ENCODE measurements around the gene TBK1. TPM values are rescaled to one million over a fixed set of nuclear protein-coding genes. Genes with fewer than 3 reads are reported as not detected.

Gene TBK1
- total RNA-seq = 38.7 TPM

DNA sequence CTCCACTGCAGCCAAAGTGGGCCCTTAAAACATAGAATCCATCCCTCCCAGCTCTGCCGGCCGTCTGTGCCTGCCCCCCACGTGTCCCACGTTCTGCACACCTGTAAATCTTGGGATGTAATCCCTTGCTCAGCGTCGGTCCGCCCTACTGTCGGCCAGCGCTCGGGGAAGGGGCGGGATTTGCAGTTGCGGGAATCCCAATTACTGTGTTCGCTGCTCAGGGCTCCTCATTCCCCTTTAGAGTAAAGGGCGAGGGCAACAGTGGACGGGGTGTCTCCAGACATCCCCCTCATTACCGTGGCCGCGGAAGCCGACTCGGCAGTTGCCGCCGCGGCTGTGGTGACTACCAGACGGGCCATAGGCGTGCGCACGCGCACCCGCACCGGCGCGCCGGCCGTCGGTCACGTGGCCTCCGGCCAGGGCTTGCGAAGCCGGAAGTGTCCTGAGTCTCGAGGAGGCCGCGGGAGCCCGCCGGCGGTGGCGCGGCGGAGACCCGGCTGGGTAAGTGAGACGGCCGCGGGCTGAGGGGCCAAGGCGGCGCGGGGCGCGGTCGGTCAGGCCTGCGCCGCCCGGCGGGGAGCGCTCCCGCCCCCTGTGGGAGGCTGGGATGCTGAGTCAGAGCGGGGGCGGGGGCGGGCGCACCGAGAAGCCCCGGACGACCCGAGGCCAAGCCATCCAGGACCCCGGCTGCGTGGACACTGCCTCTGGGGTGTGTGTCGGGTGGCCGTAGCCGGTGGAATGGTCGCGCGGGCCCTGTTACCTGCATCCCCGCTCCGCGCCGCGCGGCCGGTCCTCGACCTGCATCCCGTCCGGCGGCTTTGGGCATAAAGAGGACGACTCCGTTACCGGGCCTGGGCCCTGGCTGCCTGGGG is at the start of gene TBK1:
TSS of gene TBK1 (plus strand) at position 434 of the 872 bp plus-strand sequence. CDS start 3,751 bp downstream, outside the sequence.
- FAIRE-seq = no peak
- DNase-seq (ENCODE audit: low spot score in 2 of 2) = peak; percentile 84 to 89

GRCh38 chr12:64402181-64402580 is 49.7 kb upstream of the TBK1 start:
- FAIRE-seq = no peak

DNA sequence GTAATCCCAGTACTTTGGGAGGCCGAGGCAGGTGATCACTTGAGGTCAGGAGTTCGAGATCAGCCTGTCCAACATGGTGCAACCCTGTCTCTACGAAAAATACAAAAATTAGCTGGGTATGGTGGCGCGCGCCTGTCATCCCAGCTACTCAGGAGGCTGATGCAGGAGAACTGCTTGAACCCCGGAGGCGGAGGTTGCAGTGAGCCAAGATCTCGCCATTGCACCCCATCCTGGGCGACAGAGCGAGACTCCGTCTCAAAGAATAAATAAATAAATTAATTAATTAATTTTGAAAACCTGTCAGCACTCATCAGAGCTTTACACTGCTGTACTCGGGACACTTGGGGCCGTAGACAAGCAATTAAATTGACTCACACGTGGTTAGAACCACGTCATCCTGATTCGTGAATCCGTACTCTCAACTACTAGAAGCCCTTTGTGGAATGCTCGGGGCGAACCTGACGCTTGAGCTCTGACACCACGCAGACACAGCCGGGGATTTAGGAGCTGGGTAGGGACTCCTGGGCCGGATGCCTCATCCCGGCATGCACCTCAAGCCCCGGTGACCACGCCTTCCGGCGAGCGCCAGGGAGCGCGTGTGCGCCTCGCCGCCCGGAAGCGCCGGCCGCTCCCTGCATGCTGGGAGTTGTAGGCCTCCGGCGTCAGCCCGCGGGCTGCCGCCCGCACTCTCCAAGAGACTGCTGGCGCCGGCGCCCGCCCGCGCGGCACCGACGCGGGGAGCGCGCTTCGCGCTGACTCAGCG is 48.0 kb upstream of the TBK1 start, which contains the start of gene XPOT:
TSS of gene XPOT (plus strand) at position 686 of the 763 bp plus-strand sequence. CDS start 5,644 bp downstream, outside the sequence.
- FAIRE-seq (no peak), DNase-seq (ENCODE audit: low spot score in 2 of 2) (peak; percentile 91 to 92)

More at GRCh38 chr12:64402181-64402580, 49.7 kb upstream of the TBK1 start:
- no peak for DNase-seq (ENCODE audit: low spot score in 2 of 2)

DNA sequence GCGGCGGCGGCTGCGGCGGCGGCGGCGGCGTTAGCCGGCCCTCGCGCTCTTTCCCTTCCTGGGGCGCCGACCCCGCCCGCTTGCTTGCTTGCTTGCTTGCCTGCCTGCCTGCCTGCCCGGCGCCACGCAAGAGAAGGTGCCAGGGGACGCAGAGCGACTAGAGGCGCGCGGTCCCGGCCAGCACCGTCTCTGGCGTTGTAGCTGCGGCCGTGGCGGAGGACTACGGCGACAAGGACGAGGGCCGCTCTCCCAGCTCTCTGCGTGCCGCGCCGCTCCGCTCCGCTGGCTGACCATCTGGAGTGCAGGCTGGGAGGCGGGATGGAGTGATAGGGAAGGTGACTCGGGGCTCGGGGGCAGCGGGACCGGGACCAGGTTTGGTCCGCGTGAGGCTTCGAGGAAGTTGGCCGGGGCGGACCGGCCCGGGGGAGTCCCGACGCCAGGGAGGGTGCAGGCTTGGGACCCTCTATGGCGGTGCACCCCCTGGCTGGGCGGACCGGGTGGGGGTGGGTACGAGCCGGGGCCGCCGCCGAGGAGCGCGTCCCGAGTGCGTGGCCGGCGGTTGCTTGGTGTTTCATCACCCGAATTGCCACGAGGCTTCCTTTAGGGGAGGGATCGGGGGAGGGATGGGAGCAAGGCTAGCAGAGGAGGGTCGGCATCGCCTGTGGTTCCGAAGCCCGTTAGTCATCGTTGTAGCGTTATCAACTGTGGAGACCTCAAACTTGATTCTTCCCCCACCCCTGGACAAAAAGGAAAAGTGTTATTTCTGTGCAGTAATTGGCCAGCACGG is 47.3 kb upstream of the TBK1 start:
- FAIRE-seq (no peak), DNase-seq (ENCODE audit: low spot score in 2 of 2) (peak; percentile 41 to 47)

DNA sequence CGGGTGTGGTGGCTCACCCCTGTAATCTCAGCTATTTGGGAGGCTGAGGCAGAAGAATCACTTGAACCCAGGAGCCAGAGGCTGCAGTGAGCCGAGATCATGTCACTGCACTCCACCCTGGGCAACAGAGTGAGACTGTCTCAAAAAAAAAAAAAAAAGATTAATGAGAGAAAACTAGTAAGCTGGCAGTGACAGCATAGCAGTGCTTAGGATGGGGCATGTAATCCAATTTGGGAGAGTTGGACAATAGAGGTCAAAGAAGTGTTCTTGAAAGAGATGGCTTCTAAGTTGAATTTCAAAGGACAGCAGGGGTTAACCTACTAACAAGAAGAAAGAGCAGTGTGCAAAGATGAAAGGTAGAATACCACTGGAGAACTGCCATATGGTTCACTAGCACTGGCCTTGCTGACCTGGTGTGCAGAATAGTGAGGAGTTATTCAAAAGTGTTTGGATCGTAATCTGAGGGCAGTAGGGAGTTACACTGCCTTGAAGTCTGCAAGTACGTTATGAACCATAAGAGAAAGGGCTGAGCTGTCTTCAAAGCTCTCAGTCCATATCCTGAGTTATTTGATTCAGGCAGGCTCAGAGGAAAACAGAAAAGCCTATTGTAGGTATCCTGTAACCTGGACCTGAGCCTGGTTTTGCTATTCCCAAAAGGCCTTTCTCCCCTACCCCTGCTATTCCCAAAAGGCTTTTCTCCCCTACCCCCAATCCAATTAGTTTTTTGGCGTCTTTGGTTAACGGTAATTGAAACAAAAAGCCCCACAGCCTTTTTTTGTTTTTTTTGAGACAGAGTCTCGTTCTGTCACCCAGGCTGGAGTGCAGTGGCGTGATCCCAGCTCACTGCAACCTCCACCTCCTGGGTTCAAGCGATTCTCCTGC is 44.3 kb upstream of the TBK1 start:
- no peak for FAIRE-seq
- DNase-seq (ENCODE audit: low spot score in 2 of 2) = no peak

DNA sequence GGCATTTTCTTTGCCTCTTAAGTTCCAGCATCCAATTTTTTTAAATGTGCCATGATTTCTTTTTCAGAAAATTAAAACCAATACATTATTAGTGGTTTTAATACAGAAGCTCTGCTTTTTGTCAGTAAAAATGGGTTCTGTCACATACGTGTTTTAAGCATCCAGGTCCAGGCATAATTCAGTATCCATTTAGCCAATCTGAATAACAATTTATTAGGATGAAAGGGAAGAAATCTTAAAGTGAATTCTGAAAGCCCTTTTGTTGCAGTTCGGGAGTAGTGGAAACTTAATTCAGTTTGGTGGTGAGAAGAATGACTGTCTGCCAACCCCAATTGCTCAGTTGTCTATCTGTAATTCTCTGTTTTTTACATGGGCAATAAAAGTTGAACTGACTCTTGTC is 40.5 kb upstream of the TBK1 start:
- no peak for FAIRE-seq

DNA sequence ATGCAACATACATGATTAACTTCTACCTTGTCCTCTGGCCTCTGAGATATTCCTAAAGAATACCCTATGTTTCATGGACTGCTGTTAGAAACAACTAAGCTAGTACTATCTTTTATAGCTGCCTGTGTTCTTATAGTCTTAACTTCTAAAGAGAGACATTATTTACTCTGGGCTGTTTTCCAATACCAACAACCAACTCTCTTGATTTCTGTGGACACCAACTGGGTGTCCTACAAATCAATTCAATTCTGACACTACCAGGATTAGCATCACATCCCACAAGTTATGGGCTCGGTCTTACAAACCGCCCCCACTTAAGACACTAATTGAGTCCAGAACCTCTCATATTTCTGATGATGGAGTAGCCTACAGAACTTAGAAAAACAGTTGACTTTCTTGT is 39.5 kb upstream of the TBK1 start:
- DNase-seq (ENCODE audit: low spot score in 2 of 2) = no peak
- FAIRE-seq = no peak

More for the DNA sequence above, 40.5 kb upstream of the TBK1 start:
- DNase-seq (ENCODE audit: low spot score in 2 of 2) = no peak

- no peak for FAIRE-seq
- DNase-seq (ENCODE audit: low spot score in 2 of 2) = no peak
Observed at GRCh38 chr12:64413884-64414283, 38.0 kb upstream of the TBK1 start.

DNA sequence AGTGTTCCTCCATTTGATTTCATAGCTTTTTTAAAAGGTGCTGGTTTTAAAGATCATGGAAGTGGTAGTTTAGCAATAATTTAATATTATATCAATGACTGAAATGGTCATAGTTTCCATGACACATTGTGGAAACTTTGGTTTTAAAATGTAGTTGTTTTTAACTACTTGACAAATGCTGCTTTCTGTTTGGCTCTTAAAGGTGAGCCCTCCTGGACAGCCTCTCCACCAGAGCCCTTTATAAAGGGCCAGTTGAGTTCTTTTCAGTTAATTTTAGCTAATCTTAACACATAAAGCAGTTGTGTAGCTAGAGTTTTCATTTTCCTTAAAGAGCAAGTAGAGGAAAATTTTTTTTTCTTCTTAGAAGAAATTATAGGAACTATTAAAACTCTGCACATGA is 33.7 kb upstream of the TBK1 start:
- DNase-seq (ENCODE audit: low spot score in 2 of 2) (no peak), FAIRE-seq (no peak)

GRCh38 chr12:64419696-64420095 is 32.2 kb upstream of the TBK1 start:
- no peak for DNase-seq (ENCODE audit: low spot score in 2 of 2)
- no peak for FAIRE-seq

- FAIRE-seq = no peak
- no peak for DNase-seq (ENCODE audit: low spot score in 2 of 2)
Observed at GRCh38 chr12:64427988-64428387, 23.9 kb upstream of the TBK1 start.

DNA sequence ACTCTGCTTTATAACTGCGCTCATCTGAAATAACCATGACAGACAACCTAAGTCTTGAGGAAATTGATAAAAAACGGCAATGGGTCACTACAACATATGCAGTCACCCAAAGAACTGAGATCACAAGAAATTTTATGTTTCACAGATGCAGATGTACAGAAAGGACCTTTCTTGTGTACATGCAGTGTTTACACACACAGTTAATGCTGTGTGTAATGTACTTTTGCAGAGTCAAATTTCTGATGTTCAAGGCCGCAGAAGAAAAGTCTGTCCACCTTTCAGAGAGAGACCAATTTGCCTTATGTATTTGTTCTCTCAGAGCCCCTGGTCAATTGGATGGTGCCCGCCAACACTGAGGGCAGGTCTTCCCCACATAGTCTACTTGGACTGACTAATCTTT is 23.0 kb upstream of the TBK1 start:
- FAIRE-seq (no peak), DNase-seq (ENCODE audit: low spot score in 2 of 2) (no peak)

- FAIRE-seq (no peak), DNase-seq (ENCODE audit: low spot score in 2 of 2) (no peak)
Observed at GRCh38 chr12:64430886-64431285, 21.0 kb upstream of the TBK1 start.

DNA sequence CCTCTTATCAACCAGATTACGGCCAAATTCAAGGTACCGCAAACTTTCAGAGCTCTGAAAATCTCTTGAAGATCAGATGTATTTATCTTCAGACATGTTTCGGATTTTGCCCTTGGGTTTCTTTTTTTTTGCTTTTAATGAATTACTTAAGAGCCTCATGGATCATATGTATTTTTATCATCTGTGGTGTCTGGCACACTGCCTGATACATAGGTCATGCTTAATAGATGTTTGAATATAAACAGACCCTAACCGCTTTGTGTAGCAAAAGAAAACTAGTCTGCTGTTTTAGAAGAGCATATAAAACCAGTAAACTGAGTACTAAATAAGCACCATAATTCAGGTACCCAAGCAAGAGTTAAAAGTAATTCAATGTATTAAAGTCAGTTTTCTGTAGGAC is 20.1 kb upstream of the TBK1 start:
- FAIRE-seq = no peak
- DNase-seq (ENCODE audit: low spot score in 2 of 2) = no peak

- no peak for FAIRE-seq
- DNase-seq (ENCODE audit: low spot score in 2 of 2) = no peak
Observed at GRCh38 chr12:64433915-64434314, 18.0 kb upstream of the TBK1 start.

- DNase-seq (ENCODE audit: low spot score in 2 of 2) = no peak
- FAIRE-seq = no peak
Observed at GRCh38 chr12:64440100-64440499, 11.8 kb upstream of the TBK1 start.

DNA sequence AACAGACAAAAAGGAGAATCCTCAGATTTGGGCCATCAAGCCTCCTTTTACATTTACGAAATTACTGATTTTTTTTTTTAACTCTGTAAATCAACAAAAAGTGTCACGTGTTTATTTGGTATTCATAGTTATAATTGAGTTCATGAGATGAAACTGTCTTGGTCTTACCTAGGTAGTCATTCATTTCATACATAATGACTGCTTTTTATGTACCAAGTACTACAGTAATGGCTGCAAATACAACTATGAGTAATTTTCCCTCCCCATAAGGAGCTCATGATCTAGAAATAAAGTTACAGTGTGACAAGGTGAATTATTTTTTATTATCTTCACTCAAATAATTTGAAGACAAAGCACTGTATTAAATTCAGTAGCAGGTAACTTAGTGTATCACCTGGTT is 6.4 kb upstream of the TBK1 start:
- FAIRE-seq (no peak), DNase-seq (ENCODE audit: low spot score in 2 of 2) (no peak)

GRCh38 chr12:64446295-64446694 is 5.6 kb upstream of the TBK1 start:
- FAIRE-seq = no peak
- no peak for DNase-seq (ENCODE audit: low spot score in 2 of 2)

DNA sequence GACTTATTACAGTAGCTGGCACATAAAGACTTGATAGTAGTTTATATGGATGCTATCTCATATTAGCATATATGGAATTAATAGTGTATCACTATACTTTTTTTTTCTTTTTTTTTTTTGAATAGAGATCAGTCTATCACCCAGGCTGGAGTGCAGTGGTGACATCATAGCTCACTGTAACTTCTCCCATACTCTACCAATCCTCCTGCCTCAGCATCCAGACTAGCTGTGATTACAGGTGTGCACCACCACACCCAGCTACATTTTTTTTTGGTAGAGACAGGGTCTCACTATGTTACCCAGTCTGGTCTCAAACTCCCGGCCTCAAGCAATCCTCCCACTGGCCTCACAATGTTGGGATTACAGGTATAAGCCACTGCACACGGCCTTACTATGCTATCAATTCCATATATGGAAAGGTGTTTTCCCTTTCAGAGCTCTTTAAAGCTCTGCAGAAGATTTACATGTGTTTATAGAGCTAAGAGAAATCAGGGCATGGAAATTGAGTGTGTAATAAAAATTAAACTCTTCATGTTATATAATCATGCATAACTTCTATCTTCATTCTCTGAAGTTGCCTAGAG is 1.8 kb upstream of the TBK1 start:
- no peak for FAIRE-seq
- DNase-seq (ENCODE audit: low spot score in 2 of 2) = no peak

Data from frontal cortex (tissue), 4 donors.